GM20431 (cell line): Measurements from ENCODE around the gene PRKG1.
"Not testable (repeated sequence)": the region's sequence is repeated elsewhere in the genome, so short reads cannot be mapped to it uniquely, and the experiment has no call there.

Experiments used
- in situ Hi-C: fragments of 300-500 bp; cut with MseI, MboI; formaldehyde crosslinking; loops from one replicate; pipeline ENCODE4 v1.15.0; 2020; ENCODE audit warnings: low sequenced_read_pairs; ENCODE audit not compliant: unreplicated experiment

Gene PRKG1

DNA sequence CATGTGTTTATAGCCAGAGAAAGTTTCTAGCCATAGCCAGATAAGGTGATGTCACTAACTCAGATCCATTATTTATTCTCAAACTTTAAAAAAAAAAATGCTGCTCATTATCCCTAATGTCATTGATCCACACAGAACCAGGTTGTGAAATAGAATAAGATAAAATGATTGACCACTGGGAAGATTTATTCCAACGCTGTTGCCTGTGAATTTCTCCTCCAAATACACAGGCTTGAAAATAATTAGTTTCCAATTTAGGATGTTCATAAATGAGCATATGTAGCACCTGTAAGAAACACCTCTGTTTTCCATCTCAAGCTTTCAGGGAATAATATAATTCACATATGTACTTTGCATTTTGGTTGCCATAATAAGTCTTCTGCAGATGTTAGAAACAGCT lies 956.7 kb downstream of the PRKG1 start:
- in situ Hi-C loops: no loop called here

DNA sequence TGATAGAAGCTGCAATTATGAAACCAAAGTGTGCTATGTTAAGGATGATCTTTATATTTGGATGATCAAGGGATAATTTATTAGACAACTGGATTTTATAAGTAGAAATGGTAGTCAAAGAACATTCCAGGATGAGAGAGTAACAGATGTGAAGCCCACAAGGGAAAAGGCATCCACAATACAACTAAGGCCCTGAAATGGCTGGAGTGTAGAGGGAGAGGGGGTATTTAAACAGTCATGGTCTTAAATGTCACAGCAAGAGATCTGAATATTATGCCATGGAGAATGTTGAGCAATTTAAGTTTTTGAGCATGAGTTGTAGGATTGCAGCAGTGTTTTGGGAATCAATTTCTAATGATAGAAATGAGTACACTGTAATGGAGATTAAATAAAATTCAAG lies 957.5 kb downstream of the PRKG1 start:
- in situ Hi-C loops: no loop called here

DNA sequence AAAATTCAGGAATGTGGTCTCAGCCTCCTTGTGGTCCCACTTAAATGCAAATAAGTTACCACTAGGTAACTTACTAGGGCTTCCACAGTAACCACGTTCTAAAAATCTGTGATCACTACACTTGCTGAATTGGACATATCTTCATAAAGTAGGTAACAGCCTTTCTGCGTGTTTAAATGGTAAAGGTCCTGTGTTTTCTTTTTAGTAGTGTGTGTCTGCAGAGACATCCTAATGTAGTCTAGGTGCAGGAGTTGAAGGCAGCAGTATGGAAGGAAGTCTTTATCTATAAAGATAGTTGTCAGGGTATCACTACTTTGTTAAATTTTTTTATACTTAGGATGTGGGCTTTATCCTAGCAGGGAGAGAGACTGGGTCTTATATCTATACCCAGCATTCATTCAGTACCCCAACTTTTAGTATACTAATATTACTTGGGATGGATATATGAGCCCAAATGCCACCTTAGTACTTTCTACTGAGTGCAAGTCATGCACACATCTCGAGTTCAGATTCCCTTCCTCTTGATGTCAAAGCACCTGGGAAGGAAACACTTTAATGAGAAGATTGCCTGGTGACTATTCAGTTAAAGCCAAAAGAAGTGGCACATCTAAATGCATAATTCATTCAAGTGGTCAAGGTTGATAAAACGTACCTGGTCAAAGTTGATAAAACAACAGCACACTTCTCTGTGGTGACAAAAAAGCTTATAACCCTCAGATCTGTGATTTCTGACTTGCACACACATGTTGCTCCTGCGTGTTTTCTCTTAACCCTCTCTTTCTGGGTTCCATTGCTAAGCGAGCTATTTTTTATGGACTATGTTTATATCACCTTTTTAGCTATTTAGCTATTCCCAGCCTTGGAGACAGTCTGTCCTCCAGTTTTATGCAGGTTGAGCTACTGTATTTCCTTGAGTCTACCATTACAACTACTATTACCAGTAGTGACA lies 958.7 kb downstream of the PRKG1 start:
- in situ Hi-C loops: no loop called here

DNA sequence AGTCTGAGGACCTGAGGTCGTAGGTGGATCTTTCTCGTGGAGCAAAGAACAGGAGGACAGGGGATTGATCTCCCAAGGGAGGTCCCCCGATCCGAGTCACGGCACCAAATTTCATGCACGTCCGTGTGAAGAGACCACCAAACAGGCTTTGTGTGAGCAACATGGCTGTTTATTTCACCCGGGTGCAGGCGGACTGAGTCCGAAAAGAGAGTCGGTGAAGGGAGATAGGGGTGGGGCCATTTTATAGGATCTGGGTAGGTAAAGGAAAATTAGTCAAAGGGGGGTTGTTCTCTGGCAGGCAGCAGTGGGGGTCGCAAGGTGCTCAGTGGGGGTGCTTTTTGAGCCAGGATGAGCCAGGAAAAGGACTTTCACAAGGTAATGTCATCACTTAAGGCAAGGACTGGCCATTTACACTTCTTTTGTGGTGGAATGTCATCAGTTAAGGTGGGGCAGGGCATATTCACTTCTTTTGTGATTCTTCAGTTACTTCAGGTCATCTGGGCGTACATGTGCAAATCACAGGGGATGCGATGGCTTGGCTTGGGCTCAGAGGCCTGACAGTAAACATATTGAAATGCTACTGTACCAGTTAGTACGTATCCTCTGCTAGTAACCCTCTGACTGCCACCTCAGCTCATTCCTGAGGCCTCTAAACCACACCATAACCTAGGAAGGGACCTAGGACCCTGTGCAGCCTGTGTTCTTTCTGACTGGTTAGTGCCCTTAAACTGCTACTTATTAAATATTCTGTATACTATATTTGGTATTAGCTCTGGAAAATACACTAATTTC lies 964.9 kb downstream of the PRKG1 start:
- in situ Hi-C loops: not testable (repeated sequence)

DNA sequence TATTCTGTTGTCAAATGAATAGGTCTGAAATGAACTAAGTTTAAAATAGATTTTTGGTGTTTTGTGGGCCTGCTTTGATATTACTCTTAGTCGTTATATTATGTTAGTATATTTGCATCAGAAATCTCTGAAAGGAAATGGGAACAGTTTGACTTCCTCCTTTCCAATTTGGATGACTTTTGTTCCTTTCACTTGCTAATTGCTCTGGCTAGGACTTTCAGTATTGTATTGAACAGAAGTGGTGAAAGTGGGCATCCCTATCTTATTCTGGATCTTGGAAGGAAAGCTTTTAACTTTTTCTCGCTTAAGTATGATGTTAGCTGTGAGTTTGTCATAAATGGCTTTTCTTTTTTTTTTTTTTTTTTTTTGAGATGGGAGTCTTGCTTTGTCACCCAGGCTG lies 966.2 kb downstream of the PRKG1 start:
- in situ Hi-C loops: no loop called here

DNA sequence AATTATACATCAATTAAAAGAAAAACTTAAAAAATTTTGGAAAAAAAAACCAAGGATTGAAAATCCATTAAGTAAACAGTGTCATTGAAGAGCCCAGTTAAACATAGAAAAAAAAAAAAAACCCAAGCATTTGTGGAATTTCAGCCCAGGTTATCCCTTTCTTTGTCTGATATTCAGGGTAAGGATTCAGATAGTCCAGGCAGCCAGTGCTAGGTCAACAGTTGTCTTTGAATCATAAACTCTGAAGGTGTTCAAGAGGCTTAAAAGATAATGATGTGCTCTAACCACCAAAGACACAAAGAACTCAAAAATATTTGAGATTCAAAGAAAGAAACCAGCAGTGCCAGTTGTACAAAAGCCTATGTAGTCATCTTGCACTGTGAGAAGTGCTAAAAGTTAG lies 969.5 kb downstream of the PRKG1 start:
- in situ Hi-C loops: no loop called here

DNA sequence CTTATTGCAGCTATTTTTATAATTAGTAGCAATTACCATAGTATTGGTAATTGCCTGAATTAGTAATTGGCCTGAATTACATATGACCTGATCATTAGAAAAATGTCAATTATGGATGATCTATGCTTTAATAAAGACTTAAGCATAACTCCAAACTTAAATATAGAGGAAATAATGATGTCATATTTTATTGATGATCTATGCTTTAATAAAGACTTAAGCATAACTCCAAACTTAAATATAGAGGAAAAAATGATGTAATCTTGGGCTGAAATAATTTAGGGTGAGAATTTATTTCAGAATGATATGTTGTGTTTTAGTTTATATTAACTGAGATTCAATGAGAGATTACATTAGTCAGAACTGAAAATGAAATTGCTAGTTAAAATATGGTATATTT lies 973.8 kb downstream of the PRKG1 start:
- in situ Hi-C loops: no loop called here

DNA sequence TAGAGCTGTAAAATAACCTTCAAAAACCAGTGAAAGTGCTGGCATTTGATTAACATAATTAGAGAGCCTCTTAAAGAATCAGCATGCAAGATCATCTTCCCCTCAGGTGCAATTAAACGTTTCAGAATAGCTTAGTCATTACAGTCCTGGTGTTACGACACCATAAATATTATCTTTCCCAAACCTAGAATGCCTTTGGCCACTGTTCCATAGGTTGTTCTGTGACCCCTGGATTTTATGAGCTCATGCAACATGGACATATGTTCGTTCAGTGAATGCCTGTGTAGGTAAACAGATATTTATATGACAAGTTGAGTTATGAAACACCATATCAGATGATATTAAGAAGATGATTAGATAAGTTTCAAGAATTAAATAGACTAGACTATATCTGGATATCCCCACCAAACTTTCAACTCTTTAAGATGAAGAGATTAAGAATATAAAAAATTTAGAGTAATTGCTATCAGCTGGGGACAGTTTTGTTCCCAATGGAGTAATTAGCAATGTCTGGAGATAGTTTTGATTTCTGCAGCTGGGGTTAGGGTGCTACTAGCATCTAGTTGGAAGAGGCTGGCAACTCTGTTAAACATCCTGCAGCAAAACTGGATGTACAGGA lies 976.3 kb downstream of the PRKG1 start:
- in situ Hi-C loops: no loop called here

DNA sequence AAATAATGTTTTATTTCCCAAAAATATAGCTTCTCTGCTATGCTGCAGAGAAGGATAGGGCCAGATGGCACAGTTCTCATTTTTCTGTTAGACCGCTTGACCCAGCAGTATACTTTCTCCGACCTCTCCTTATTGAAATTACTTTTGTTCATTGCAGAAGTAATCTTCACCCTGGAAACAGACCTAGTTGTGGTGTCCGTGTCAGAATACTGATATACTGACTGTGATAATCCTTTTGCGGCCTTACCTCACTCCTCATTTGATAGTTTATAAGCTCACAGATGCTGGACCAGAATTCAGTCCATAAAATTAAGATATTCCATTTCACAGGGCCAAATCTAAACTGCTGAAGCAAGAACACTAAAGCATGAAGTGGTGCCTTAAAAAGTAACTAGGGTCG lies 979.2 kb downstream of the PRKG1 start:
- in situ Hi-C loops: no loop called here

DNA sequence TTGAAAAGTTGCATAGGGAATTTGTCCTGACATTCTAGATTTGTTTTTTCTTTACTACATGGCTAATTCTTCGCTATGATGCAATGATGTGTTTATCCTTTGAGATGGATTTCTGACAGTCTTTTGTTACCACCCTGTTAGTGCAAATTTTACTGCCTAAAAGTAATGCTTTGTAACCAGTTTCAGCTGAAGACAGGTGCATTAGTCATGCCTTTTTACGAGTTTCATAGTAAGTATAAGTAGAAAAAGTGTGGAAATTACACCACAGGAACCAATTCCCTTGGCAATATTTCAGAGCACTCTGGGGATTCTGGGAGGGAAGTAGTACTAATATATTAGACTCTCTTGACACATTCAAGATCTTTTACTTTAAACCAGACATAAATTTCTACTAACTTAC lies 982.0 kb downstream of the PRKG1 start:
- in situ Hi-C loops: no loop called here

DNA sequence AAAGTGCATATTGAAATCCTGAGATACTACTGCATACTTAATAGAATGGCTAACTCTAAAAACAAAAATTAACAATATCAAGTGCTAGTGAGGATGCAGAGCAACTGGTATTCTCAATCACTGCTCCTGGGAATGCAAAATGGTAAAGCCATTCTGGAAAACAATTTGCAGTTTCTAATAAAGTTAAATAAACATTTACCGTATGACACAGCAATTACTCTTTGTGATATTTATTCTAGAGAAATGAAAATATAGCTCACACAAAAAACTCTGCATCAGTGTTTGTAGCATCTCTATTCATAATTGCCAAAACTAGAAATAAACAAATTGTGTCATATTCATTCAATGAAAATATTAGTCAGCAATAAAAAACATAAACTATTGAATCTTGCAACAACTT lies 984.8 kb downstream of the PRKG1 start:
- in situ Hi-C loops: no loop called here

DNA sequence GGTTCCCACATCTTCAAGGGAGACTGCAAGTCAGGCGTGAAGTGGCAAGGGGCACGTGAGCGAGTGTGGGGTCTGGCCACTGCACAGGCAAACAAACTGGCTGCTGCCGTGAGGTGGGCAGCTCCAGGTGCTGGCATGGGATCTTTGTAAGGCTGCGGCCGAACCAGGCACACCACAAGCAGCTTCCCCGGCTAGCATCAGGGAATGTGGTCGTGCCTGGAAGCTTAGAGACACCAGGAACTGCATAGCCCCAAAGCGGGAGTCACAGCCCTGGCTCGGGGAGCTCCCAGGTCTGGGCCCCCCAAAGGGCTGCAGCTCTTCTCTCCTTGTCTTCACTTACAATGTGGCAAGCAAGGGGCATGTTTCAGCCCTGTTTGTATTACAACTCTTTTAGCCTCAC lies 988.9 kb downstream of the PRKG1 start:
- in situ Hi-C loops: no loop called here

DNA sequence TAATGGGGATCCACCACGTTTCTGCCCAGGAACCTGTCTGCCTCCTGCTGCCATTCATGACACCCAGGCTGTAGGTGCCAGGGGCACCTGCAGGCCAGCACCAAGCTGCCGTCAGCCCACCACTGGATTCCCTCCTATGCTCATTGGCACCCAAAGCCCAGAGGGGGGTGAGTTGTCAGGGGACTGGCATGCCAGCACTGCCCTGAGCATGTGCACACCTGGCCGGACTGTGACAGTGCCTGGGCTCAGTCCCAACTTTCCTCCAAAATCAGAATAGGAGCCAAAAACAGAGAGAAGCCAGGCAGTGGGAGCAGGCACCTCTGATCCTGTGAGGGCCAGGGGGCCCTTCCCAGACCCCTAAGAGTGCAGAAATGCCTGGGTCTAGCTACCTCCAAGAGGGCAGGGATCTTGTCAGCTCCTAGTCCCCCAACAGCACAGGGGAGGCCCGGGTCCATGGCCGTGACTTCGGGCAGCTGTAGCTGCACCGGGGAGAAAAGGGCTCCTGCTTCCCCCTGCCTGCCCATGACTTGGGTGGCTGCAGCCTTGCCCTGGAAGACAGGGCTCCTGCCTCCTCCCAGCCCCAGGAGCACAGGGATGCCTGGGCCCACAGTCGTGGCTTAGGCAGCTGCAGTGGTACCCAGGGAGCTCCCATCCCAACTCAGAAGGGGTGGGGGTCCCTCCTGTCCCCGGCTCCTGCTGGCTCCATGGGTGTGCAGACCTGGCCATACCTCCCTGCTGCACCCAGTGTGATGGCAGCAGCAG lies 990.0 kb downstream of the PRKG1 start:
- in situ Hi-C loops: no loop called here

DNA sequence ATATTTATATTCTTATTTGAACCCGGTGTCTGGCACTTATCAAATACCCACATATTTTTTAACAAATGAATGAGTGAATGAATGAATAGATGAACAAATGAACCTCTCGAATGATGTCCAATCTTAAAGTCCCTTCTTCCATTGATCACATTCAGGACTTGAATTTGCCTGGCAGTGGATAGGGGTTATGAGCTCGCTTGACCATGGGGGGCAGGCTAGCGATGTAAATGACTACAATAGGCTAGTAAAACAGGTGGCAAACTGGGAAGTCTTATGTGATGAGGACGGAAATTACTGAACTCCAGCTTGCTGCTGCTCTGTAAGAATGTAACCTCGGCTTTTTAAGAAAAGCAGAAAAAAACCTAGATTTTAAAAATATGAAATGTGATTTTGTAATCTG lies 992.1 kb downstream of the PRKG1 start:
- in situ Hi-C loops: no loop called here

DNA sequence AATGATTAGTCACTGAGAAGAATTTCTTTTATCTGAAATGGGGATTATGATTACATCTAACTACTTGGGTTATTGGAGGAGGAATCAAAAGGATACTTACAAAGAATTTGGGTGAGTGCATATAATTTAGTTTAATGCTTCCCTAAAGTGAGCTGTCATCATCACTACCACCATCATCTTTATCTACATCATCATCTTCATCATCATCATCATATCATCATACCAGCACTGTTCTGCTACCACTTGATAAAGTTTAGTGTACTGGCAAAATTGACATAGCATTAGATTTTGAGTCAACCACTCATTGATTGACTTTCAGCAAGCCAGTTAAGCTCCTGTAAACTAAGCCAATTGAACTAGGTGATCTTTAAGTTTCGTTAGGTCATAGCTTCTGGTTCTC lies 994.2 kb downstream of the PRKG1 start:
- in situ Hi-C loops: no loop called here

DNA sequence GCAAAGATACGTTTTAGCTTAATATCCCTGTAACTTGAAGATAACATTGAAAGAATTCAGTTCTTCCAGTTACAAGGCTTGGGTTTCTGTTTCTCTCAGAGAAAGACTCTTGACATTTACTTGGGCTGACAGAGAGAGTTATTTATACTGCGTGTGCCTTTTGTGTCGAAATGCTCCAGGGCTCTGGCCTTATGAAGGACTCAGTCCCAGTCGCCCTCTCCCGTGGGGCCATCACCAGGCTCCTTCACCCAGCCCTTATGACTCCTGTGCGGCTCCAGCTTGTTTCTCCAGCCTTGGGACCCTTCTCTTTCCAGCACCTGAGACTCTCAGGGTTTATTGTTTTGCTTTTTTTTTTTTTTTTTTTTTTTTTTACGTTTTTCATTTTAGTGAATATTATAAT lies 997.5 kb downstream of the PRKG1 start:
- in situ Hi-C loops: no loop called here

DNA sequence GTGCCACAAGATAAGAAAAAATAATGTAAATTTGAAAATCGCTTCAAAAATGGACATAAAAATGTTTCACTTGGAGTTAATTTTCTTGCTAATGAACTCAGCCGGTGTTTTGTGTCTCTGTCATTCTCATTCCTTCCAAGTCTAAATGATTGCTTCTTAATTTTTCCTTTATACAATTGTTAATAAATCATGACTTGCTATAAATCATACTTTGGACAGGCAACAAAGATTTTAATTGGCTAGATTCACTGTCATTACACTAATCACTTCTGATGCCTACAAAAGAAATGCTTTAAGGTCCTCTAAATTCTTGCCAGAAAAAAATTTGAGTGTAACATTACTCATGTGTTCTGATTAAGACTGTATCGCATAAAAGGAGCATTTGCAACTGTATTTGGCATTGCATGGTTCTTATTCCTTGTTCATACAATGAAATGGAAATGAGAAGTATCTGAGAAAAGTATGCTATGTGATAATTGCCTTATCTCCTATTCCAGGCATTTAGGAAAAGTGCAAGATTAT lies 1000.3 kb downstream of the PRKG1 start:
- in situ Hi-C loops: no loop called here

DNA sequence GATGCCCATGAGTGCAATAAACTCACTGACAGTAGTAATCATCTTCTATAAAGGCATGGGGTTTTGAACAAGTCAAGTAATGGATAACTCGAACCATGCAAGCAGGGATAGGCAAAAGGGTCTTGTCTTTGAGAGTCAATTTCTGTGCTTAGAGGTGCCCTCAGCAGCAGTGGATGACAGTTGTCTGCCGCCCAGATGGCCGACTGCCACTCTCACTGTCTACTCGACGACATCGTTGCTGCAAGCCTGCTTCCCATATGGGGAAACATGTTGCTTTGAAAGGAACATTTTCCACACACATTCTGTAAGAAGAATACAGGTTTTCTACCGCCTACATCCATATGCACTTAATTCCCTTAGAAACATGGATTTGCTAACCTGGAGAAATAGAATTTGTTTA lies 1003.5 kb downstream of the PRKG1 start:
- in situ Hi-C loops: no loop called here

DNA sequence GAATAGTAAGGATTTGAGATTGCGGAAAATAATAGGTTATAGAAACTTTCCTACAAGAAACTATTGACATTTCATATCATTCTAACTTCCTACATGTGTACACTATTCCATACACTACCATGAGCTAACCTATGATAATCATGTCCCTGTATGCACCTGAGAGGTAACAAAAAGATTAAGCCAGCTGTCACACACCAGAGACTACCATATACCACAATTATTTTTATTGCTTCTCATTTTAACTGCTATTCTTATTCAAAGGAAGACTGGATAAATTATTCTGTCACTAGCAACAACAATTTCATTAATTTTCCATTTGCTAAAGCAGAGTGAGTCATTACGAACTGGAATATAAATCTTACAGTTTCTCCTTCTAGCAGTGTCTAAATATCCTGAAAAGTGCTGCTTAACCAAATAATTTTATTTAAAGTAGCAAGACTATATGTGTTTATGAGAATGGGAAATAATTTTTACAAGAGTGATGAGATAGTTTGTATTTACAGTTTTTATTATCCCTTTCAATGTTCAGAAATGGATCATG lies 1004.2 kb downstream of the PRKG1 start:
- in situ Hi-C loops: no loop called here

DNA sequence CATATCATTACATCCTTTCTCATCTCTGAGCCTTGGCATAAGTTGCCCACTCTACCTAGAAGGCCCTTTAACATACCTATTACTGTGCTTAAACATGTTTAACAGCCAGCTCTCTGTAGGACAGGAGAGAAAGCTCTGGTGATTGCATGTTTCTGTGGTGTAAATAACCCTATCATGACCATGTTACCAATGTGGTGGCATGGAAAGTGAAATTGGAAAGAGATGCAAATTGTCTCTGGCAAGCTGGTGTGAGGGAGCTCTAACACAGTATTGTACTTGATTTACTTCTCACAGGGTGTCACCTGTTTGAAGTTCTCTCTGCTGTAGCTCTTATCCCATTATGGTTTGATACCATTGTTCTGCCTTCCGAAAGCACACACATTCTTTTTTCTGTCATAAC lies 1008.0 kb downstream of the PRKG1 start:
- in situ Hi-C loops: no loop called here
